ENCODE results near the gene ST6GALNAC5. TPM values are rescaled to one million over a fixed set of nuclear protein-coding genes. Genes with fewer than 3 reads are reported as not detected.
"Not testable (repeated sequence)": the region's sequence is repeated elsewhere in the genome, so short reads cannot be mapped to it uniquely, and the experiment has no call there.

ST6GALNAC5 gene
- total RNA-seq, 2 experiments from 2014 or later = not detected

- CTCF ChIA-PET = no interaction called here
- no peaks in the 10 kb centered on the region for H3K27me3 Mint-ChIP-seq
- H3K27ac ChIP-seq (ENCODE audit: low read depth in 1 of 2, low read length in 2 of 2) = no peak overlapping the region
- H3K36me3 Mint-ChIP-seq (ENCODE audit: low read depth) = no peaks in the 10 kb centered on the region
- TF ChIP-seq CTCF (IDR thresholded peaks at IDR 0.05) = no peak
- H3K4me1 Mint-ChIP-seq (ENCODE audit: low read depth) = no peaks in the 10 kb centered on the region
- H3K9me3 ChIP-seq (ENCODE audit: control insufficient read depth in 1 of 2, insufficient read depth in 1 of 2, low read length in 2 of 2) = no peaks in the 10 kb centered on the region
- POLR2A ChIA-PET = no interaction called here
- no peaks in the 10 kb centered on the region for H3K4me1 ChIP-seq (ENCODE audit: insufficient read depth, low read length)
- no peaks in the 10 kb centered on the region for H3K36me3 ChIP-seq (ENCODE audit: insufficient read depth, low read length)
- no peak overlapping the region for H3K27ac Mint-ChIP-seq
- H3K4me3 Mint-ChIP-seq = no peak overlapping the region
- intact Hi-C loops (cut with DNase I, micrococcal nuclease) = no loop called here
- H3K27me3 ChIP-seq (ENCODE audit: control insufficient read depth in 1 of 2, insufficient read depth in 2 of 2, low read length in 2 of 2) = no peaks in the 10 kb centered on the region
- H3K4me3 ChIP-seq (ENCODE audit: low read length) = no peak overlapping the region
- peaks cover 2% of the 10 kb centered on the region for H3K9me3 Mint-ChIP-seq
- ATAC-seq (ENCODE audit: poor library complexity) (no peak), DNase-seq (no peak)
Measured at GRCh38 chr1:76959556-76959955, 92.3 kb downstream of the ST6GALNAC5 start.

- H3K27me3 Mint-ChIP-seq = no peaks in the 10 kb centered on the region
- ATAC-seq (ENCODE audit: poor library complexity) = no peak
- POLR2A ChIA-PET = no interaction called here
Measured at GRCh38 chr1:76961181-76961819, 94.0 kb downstream of the ST6GALNAC5 start.

GRCh38 chr1:76961820-76962207 lies 94.5 kb downstream of the ST6GALNAC5 start:
- no peaks in the 10 kb centered on the region for H3K9me3 ChIP-seq (ENCODE audit: control insufficient read depth in 1 of 2, insufficient read depth in 1 of 2, low read length in 2 of 2)
- ATAC-seq (ENCODE audit: poor library complexity) (no peak), DNase-seq (no peak)
- Mint-ChIP-seq H3K9me3 (peaks cover 10% of the 10 kb centered on the region), H3K4me3 (no peak overlapping the region), H3K27me3 (no peaks in the 10 kb centered on the region), H3K36me3 (ENCODE audit: low read depth) (no peaks in the 10 kb centered on the region), H3K27ac (no peak overlapping the region), H3K4me1 (ENCODE audit: low read depth) (no peaks in the 10 kb centered on the region)
- ChIA-PET CTCF (no interaction called here), POLR2A (no interaction called here)
- no peak overlapping the region for H3K27ac ChIP-seq (ENCODE audit: low read depth in 1 of 2, low read length in 2 of 2)
- H3K36me3 ChIP-seq (ENCODE audit: insufficient read depth, low read length) = no peaks in the 10 kb centered on the region
- TF ChIP-seq CTCF (IDR thresholded peaks at IDR 0.05) = no peak
- H3K4me3 ChIP-seq (ENCODE audit: low read length) = no peak overlapping the region
- H3K4me1 ChIP-seq (ENCODE audit: insufficient read depth, low read length) = no peaks in the 10 kb centered on the region
- intact Hi-C loops (cut with DNase I, micrococcal nuclease) = no loop called here
- H3K27me3 ChIP-seq (ENCODE audit: control insufficient read depth in 1 of 2, insufficient read depth in 2 of 2, low read length in 2 of 2) = no peaks in the 10 kb centered on the region

More at GRCh38 chr1:76961181-76961819, 94.0 kb downstream of the ST6GALNAC5 start:
- TF ChIP-seq CTCF (IDR thresholded peaks at IDR 0.05) = no peak
- no peak overlapping the region for H3K4me3 ChIP-seq (ENCODE audit: low read length)
- no peaks in the 10 kb centered on the region for H3K9me3 ChIP-seq (ENCODE audit: control insufficient read depth in 1 of 2, insufficient read depth in 1 of 2, low read length in 2 of 2)
- Mint-ChIP-seq H3K4me3 (no peak overlapping the region), H3K4me1 (ENCODE audit: low read depth) (no peaks in the 10 kb centered on the region), H3K9me3 (peaks cover 10% of the 10 kb centered on the region), H3K36me3 (ENCODE audit: low read depth) (no peaks in the 10 kb centered on the region), H3K27ac (no peak overlapping the region)
- CTCF ChIA-PET = no interaction called here
- intact Hi-C loops (cut with DNase I, micrococcal nuclease) = no loop called here
- H3K27me3 ChIP-seq (ENCODE audit: control insufficient read depth in 1 of 2, insufficient read depth in 2 of 2, low read length in 2 of 2) = no peaks in the 10 kb centered on the region
- no peak for DNase-seq
- H3K36me3 ChIP-seq (ENCODE audit: insufficient read depth, low read length) = no peaks in the 10 kb centered on the region
- H3K27ac ChIP-seq (ENCODE audit: low read depth in 1 of 2, low read length in 2 of 2) = no peak overlapping the region
- no peaks in the 10 kb centered on the region for H3K4me1 ChIP-seq (ENCODE audit: insufficient read depth, low read length)

GRCh38 chr1:76981267-76981666 lies 114.0 kb downstream of the ST6GALNAC5 start:
- H3K4me3 Mint-ChIP-seq; H3K4me1 Mint-ChIP-seq (ENCODE audit: low read depth); H3K27ac ChIP-seq (ENCODE audit: low read depth in 1 of 2, low read length in 2 of 2); H3K36me3 Mint-ChIP-seq (ENCODE audit: low read depth); POLR2A ChIA-PET; H3K27ac Mint-ChIP-seq; H3K9me3 ChIP-seq (ENCODE audit: control insufficient read depth in 1 of 2, insufficient read depth in 1 of 2, low read length in 2 of 2); ATAC-seq (ENCODE audit: poor library complexity); H3K4me3 ChIP-seq (ENCODE audit: low read length); DNase-seq; H3K36me3 ChIP-seq (ENCODE audit: insufficient read depth, low read length); CTCF ChIA-PET; H3K27me3 ChIP-seq (ENCODE audit: control insufficient read depth in 1 of 2, insufficient read depth in 2 of 2, low read length in 2 of 2); H3K27me3 Mint-ChIP-seq; H3K4me1 ChIP-seq (ENCODE audit: insufficient read depth, low read length); intact Hi-C loops (cut with DNase I, micrococcal nuclease): not testable (repeated sequence)
- peaks cover 17% of the 10 kb centered on the region for H3K9me3 Mint-ChIP-seq
